Suprapubic skin (tissue), 3 donors: ENCODE data around the gene VWA3B.

Source experiments
- POLR2AphosphoS5 ChIP-seq, 3 donors: sonication (generic); formaldehyde crosslinking; IDR thresholded peaks; one replicate each; pipeline ENCODE4 v1.6.1; 2017; ENCODE audit warnings: antibody characterized with exemption in 3 of 3
- TF ChIP-seq, protein P1 (sequence below), 2 donors: fragments of 200-600 bp in 1 of 2; fragments of 450-650 bp in 1 of 2; sonication (generic) in 1 of 2; IDR thresholded peaks; one replicate each; pipeline ENCODE4 v1.5.1; 2016 to 2019; ENCODE audit warnings: antibody characterized with exemption in 2 of 2, mild to moderate bottlenecking in 1 of 2, moderate library complexity in 1 of 2

- TF ChIP-seq, protein P1, sequence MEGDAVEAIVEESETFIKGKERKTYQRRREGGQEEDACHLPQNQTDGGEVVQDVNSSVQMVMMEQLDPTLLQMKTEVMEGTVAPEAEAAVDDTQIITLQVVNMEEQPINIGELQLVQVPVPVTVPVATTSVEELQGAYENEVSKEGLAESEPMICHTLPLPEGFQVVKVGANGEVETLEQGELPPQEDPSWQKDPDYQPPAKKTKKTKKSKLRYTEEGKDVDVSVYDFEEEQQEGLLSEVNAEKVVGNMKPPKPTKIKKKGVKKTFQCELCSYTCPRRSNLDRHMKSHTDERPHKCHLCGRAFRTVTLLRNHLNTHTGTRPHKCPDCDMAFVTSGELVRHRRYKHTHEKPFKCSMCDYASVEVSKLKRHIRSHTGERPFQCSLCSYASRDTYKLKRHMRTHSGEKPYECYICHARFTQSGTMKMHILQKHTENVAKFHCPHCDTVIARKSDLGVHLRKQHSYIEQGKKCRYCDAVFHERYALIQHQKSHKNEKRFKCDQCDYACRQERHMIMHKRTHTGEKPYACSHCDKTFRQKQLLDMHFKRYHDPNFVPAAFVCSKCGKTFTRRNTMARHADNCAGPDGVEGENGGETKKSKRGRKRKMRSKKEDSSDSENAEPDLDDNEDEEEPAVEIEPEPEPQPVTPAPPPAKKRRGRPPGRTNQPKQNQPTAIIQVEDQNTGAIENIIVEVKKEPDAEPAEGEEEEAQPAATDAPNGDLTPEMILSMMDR (IDR thresholded peaks at IDR 0.05) = no peak
- TF ChIP-seq POLR2AphosphoS5 (IDR thresholded peaks at IDR 0.05) = no peak
These were observed 61.8 kb downstream of the VWA3B start for GRCh38 chr2:98148595-98149332.
